ENCODE data around the gene ARHGAP22. TPM values are rescaled to one million over a fixed set of nuclear protein-coding genes. Genes with fewer than 3 reads are reported as not detected.

The ARHGAP22 gene
- total RNA-seq, 1 donor from 2014 or later, result 5.1 TPM

GRCh38 chr10:48572414-48572813, 32.5 kb downstream of the ARHGAP22 start:
- TF ChIP-seq CTCF (conservative IDR thresholded peaks at IDR 0.05), result no peak
- no peak for DNase-seq (ENCODE audit: extremely low spot score, unreplicated experiment)
- Mint-ChIP-seq H3K27me3 (peaks cover 6% of the 10 kb centered on the region), H3K9me3 (no peaks in the 10 kb centered on the region), H3K27ac (no peak overlapping the region), H3K4me1 (ENCODE audit: unreplicated experiment) (no peaks in the 10 kb centered on the region), H3K36me3 (no peaks in the 10 kb centered on the region), H3K4me3 (no peak overlapping the region)

GRCh38 chr10:48568546-48568945, 36.3 kb downstream of the ARHGAP22 start:
- Mint-ChIP-seq H3K4me3 (no peak overlapping the region), H3K27ac (no peak overlapping the region), H3K27me3 (peaks cover 14% of the 10 kb centered on the region), H3K36me3 (no peaks in the 10 kb centered on the region), H3K4me1 (ENCODE audit: unreplicated experiment) (no peaks in the 10 kb centered on the region), H3K9me3 (no peaks in the 10 kb centered on the region)
- no peak for TF ChIP-seq CTCF (conservative IDR thresholded peaks at IDR 0.05)
- DNase-seq (ENCODE audit: extremely low spot score, unreplicated experiment), result peak; percentile 42

GRCh38 chr10:48568131-48568530, 36.7 kb downstream of the ARHGAP22 start:
- H3K9me3 Mint-ChIP-seq, result no peaks in the 10 kb centered on the region
- no peak for DNase-seq (ENCODE audit: extremely low spot score, unreplicated experiment)
- H3K4me3 Mint-ChIP-seq, result no peak overlapping the region
- H3K4me1 Mint-ChIP-seq (ENCODE audit: unreplicated experiment), result no peaks in the 10 kb centered on the region
- TF ChIP-seq CTCF (conservative IDR thresholded peaks at IDR 0.05), result no peak
- no peak overlapping the region for H3K27ac Mint-ChIP-seq
- H3K36me3 Mint-ChIP-seq, result no peaks in the 10 kb centered on the region
- H3K27me3 Mint-ChIP-seq, result peaks cover 14% of the 10 kb centered on the region

GRCh38 chr10:48567346-48567745, 37.5 kb downstream of the ARHGAP22 start:
- H3K4me3 Mint-ChIP-seq, result no peak overlapping the region
- no peak for DNase-seq (ENCODE audit: extremely low spot score, unreplicated experiment)
- no peaks in the 10 kb centered on the region for H3K9me3 Mint-ChIP-seq
- H3K27ac Mint-ChIP-seq, result no peak overlapping the region
- H3K27me3 Mint-ChIP-seq, result peaks cover 14% of the 10 kb centered on the region
- TF ChIP-seq CTCF (conservative IDR thresholded peaks at IDR 0.05), result no peak
- H3K4me1 Mint-ChIP-seq (ENCODE audit: unreplicated experiment), result no peaks in the 10 kb centered on the region
- H3K36me3 Mint-ChIP-seq, result no peaks in the 10 kb centered on the region

- Mint-ChIP-seq H3K27ac (no peak overlapping the region), H3K4me1 (ENCODE audit: unreplicated experiment) (no peaks in the 10 kb centered on the region), H3K27me3 (peaks cover 10% of the 10 kb centered on the region), H3K9me3 (no peaks in the 10 kb centered on the region), H3K4me3 (no peak overlapping the region), H3K36me3 (no peaks in the 10 kb centered on the region)
- DNase-seq (ENCODE audit: extremely low spot score, unreplicated experiment), result peak; percentile 27
- no peak for TF ChIP-seq CTCF (conservative IDR thresholded peaks at IDR 0.05)
Measured at GRCh38 chr10:48564466-48565160, 40.3 kb downstream of the ARHGAP22 start.
